DOHH2 (cell line): ENCODE results near the gene SDCCAG8.

Experiments used
- H3F3A ChIP-seq: fragments of 200-600 bp; sonication (generic), shearing (Covaris generic); 2 replicates; pipeline ENCODE4 v1.6.0; 2016; ENCODE audit warnings: antibody characterized with exemption, mild to moderate bottlenecking; ENCODE audit not compliant: control insufficient read depth, insufficient read depth
- H3K27ac ChIP-seq: fragments of 200-600 bp; sonication (generic); 2 replicates; pipeline ENCODE4 v1.5.1; 2014; ENCODE audit warnings: low read depth, mild to moderate bottlenecking, low read length, moderate library complexity
- H3K27me3 ChIP-seq: fragments of 200-600 bp; sonication (generic); 2 replicates; pipeline ENCODE4 v1.6.1; 2014; ENCODE audit warnings: mild to moderate bottlenecking, low read length, mixed read lengths; ENCODE audit not compliant: control insufficient read depth
- H3K36me3 ChIP-seq: fragments of 200-600 bp; sonication (generic); 2 replicates; pipeline ENCODE4 v1.6.1; 2014; ENCODE audit warnings: mild to moderate bottlenecking, low read length, moderate library complexity, mixed read lengths; ENCODE audit not compliant: control insufficient read depth
- H3K4me1 ChIP-seq: fragments of 200-600 bp; sonication (generic); 2 replicates; pipeline ENCODE4 v1.6.1; 2014; ENCODE audit warnings: mild to moderate bottlenecking, low read length, mixed read lengths; ENCODE audit not compliant: control insufficient read depth
- H3K4me2 ChIP-seq: fragments of 200-600 bp; sonication (generic); 2 replicates; pipeline ENCODE4 v1.6.0; 2014; ENCODE audit warnings: mild to moderate bottlenecking, low read length, moderate library complexity
- H3K4me3 ChIP-seq: fragments of 200-600 bp; sonication (generic); 2 replicates; pipeline ENCODE4 v1.5.1; 2014; ENCODE audit warnings: mild to moderate bottlenecking, low read length, mixed read lengths
- H3K79me2 ChIP-seq: fragments of 200-600 bp; sonication (generic); 2 replicates; pipeline ENCODE4 v1.6.1; 2014; ENCODE audit warnings: mild to moderate bottlenecking, low read length, mixed read lengths; ENCODE audit not compliant: control insufficient read depth
- H3K9me2 ChIP-seq: fragments of 200-600 bp; sonication (generic); replicated peaks from 2 replicates; pipeline ENCODE4 v1.6.1; 2014; ENCODE audit warnings: mild to moderate bottlenecking, low read length, mixed read lengths; ENCODE audit not compliant: control insufficient read depth
- H3K9me3 ChIP-seq: fragments of 200-600 bp; sonication (generic); 2 replicates; pipeline ENCODE4 v1.6.1; 2014; ENCODE audit warnings: antibody characterized with exemption, low read length, mixed read lengths; ENCODE audit not compliant: control insufficient read depth, insufficient read depth
- H4K20me1 ChIP-seq: fragments of 200-600 bp; sonication (generic); 2 replicates; pipeline ENCODE4 v1.6.0; 2014; ENCODE audit warnings: low read depth, mild to moderate bottlenecking, antibody characterized with exemption, low read length, moderate library complexity; ENCODE audit not compliant: control insufficient read depth, insufficient read depth
- CTCF ChIP-seq: fragments of 200-600 bp; sonication (generic); IDR thresholded peaks from one replicate; pipeline ENCODE4 v1.5.1; 2014; ENCODE audit warnings: antibody characterized with exemption, mild to moderate bottlenecking, low read depth, low read length; ENCODE audit not compliant: poor library complexity, severe bottlenecking
- EZH2phosphoT487 ChIP-seq: fragments of 200-600 bp; sonication (generic); IDR thresholded peaks from 2 replicates; pipeline ENCODE4 v1.6.1; 2017; ENCODE audit warnings: borderline replicate concordance, mild to moderate bottlenecking, antibody characterized with exemption, low read length, moderate library complexity, mixed read lengths

SDCCAG8 gene

GRCh38 chr1:243447844-243448243 lies 192.0 kb downstream of the SDCCAG8 start:
- Histone ChIP-seq H3K9me2 (no peaks in the 10 kb centered on the region), H3K36me3 (no peaks in the 10 kb centered on the region), H3K9me3 (no peaks in the 10 kb centered on the region), H4K20me1 (no peaks in the 10 kb centered on the region), H3K27me3 (no peaks in the 10 kb centered on the region), H3K4me1 (peaks cover 6% of the 10 kb centered on the region), H3K4me3 (no peak overlapping the region), H3K4me2 (no peak overlapping the region), H3F3A (no peaks in the 10 kb centered on the region), H3K79me2 (no peaks in the 10 kb centered on the region), H3K27ac (no peak overlapping the region)
- TF ChIP-seq EZH2phosphoT487 (no peak), CTCF (no peak)

- no peak overlapping the region for H3K27ac ChIP-seq
- no peaks in the 10 kb centered on the region for H3K9me2 ChIP-seq
- H3K4me3 ChIP-seq = no peak overlapping the region
- no peaks in the 10 kb centered on the region for H3K9me3 ChIP-seq
- no peak overlapping the region for H3K4me2 ChIP-seq
- H3K36me3 ChIP-seq = no peaks in the 10 kb centered on the region
- H4K20me1 ChIP-seq = no peaks in the 10 kb centered on the region
- H3K79me2 ChIP-seq = no peaks in the 10 kb centered on the region
- TF ChIP-seq CTCF = no peak
- no peak for TF ChIP-seq EZH2phosphoT487
- H3K4me1 ChIP-seq = no peaks in the 10 kb centered on the region
- H3K27me3 ChIP-seq = no peaks in the 10 kb centered on the region
- no peaks in the 10 kb centered on the region for H3F3A ChIP-seq
Observed at GRCh38 chr1:243449373-243449772, 193.5 kb downstream of the SDCCAG8 start.

GRCh38 chr1:243452092-243452491 lies 196.3 kb downstream of the SDCCAG8 start:
- H3K79me2 ChIP-seq = no peaks in the 10 kb centered on the region
- H3K9me3 ChIP-seq = no peaks in the 10 kb centered on the region
- H3K4me3 ChIP-seq = no peak overlapping the region
- no peaks in the 10 kb centered on the region for H3K4me1 ChIP-seq
- no peaks in the 10 kb centered on the region for H3F3A ChIP-seq
- H3K9me2 ChIP-seq = no peaks in the 10 kb centered on the region
- no peaks in the 10 kb centered on the region for H3K27me3 ChIP-seq
- no peak overlapping the region for H3K4me2 ChIP-seq
- TF ChIP-seq EZH2phosphoT487 = no peak
- no peak for TF ChIP-seq CTCF
- H4K20me1 ChIP-seq = no peaks in the 10 kb centered on the region
- H3K36me3 ChIP-seq = no peaks in the 10 kb centered on the region
- H3K27ac ChIP-seq = no peak overlapping the region
